CD4-positive, alpha-beta T cell (primary cell): ENCODE data around the gene CNGA3. TPM values are rescaled to one million over a fixed set of nuclear protein-coding genes. Genes with fewer than 3 reads are reported as not detected.

ENCODE experiments used
- ATAC-seq: fragments of 200-7000 bp; cut with Tn5 transposase; one replicate; pipeline ENCODE4 v1.10.0; 2022; ENCODE audit warnings: mild to moderate bottlenecking; ENCODE audit not compliant: poor library complexity
- CTCF ChIA-PET: fragments of 350-600 bp; sonication (Branson Sonifier 250); formaldehyde crosslinking; loops from one replicate; lab custom pipeline; 2021; ENCODE audit warnings: antibody characterized with exemption, inconsistent platforms; lab: Charles Lee
- POLR2A ChIA-PET: fragments of 350-600 bp; sonication (Branson Sonifier 250); formaldehyde crosslinking; loops from one replicate; lab custom pipeline; 2021; ENCODE audit warnings: antibody characterized with exemption, inconsistent platforms; lab: Charles Lee
- DNase-seq, 14 experiments: peaks; one replicate each; pipeline ENCODE4 v3.0.0-alpha.2; 2013 to 2020; ENCODE audit warnings: mixed read lengths in 2 of 14
- H3K27ac ChIP-seq, 2 donors: one replicate each; pipeline versions ENCODE4 v1.5.1 to v1.7.0; 2013; ENCODE audit warnings: low read length in 2 of 2, low read depth in 1 of 2, mild to moderate bottlenecking in 1 of 2
- H3K27me3 ChIP-seq, 2 experiments: 1 replicate in 1 of 2; 2 replicates in 1 of 2; pipeline versions ENCODE4 v1.6.1 to v1.7.0; 2013; ENCODE audit warnings: low read length in 2 of 2, control low read depth in 1 of 2, mild to moderate bottlenecking in 1 of 2, moderate library complexity in 1 of 2; ENCODE audit not compliant: insufficient read depth in 2 of 2, control insufficient read depth in 1 of 2
- H3K36me3 ChIP-seq: one replicate; pipeline ENCODE4 v1.6.1; 2013; ENCODE audit warnings: low read length, control low read depth; ENCODE audit not compliant: insufficient read depth
- H3K4me1 ChIP-seq: one replicate; pipeline ENCODE4 v1.6.1; 2013; ENCODE audit warnings: low read length, control low read depth; ENCODE audit not compliant: insufficient read depth
- H3K4me3 ChIP-seq: one replicate; pipeline ENCODE4 v1.5.1; 2013; ENCODE audit warnings: mild to moderate bottlenecking, low read length, moderate library complexity
- H3K9me3 ChIP-seq, 2 experiments: 1 replicate in 1 of 2; 2 replicates in 1 of 2; pipeline versions ENCODE4 v1.6.1 to v1.7.0; 2013; ENCODE audit warnings: low read length in 2 of 2, mild to moderate bottlenecking in 2 of 2, control low read depth in 1 of 2, moderate library complexity in 1 of 2; ENCODE audit not compliant: control insufficient read depth in 1 of 2, insufficient read depth in 1 of 2
- H3K27ac Mint-ChIP-seq: one replicate; pipeline ENCODE4 v1.8.0; 2020; ENCODE audit warnings: mixed read lengths
- H3K27me3 Mint-ChIP-seq: one replicate; pipeline ENCODE4 v1.8.0; 2021; ENCODE audit warnings: mixed read lengths
- H3K36me3 Mint-ChIP-seq: one replicate; pipeline ENCODE4 v1.8.0; 2021; ENCODE audit warnings: low read depth, mixed read lengths
- H3K4me1 Mint-ChIP-seq: one replicate; pipeline ENCODE4 v1.8.0; 2021; ENCODE audit warnings: low read depth, mixed read lengths
- H3K4me3 Mint-ChIP-seq: one replicate; pipeline ENCODE4 v1.8.0; 2020; ENCODE audit warnings: mild to moderate bottlenecking, mixed read lengths
- H3K9me3 Mint-ChIP-seq: one replicate; pipeline ENCODE4 v1.8.0; 2020; ENCODE audit warnings: mixed read lengths
- intact Hi-C, 2 experiments: fragments of 100-400 bp; cut with DNase I in 1 of 2; cut with micrococcal nuclease in 1 of 2; formaldehyde crosslinking; loops; one replicate each; pipeline versions ENCODE4 v1.15.1 to v1.9.0; 2023 to 2025; cut with DNase I, micrococcal nuclease
- total RNA-seq, 174 experiments: library from RNA in 2 of 174; stranded (reverse) in 2 of 174; gene quantifications; one replicate each; pipeline ENCODE4 v1.2.3 and lab custom pipeline; 2021 to 2026
- TF ChIP-seq, protein P1 (sequence below): fragments of 200-600 bp; IDR thresholded peaks from one replicate; pipeline ENCODE4 v1.8.0; 2022; ENCODE audit warnings: antibody characterized with exemption, mild to moderate bottlenecking

The CNGA3 gene
- total RNA-seq, 2 experiments from 2014 or later = not detected

DNA sequence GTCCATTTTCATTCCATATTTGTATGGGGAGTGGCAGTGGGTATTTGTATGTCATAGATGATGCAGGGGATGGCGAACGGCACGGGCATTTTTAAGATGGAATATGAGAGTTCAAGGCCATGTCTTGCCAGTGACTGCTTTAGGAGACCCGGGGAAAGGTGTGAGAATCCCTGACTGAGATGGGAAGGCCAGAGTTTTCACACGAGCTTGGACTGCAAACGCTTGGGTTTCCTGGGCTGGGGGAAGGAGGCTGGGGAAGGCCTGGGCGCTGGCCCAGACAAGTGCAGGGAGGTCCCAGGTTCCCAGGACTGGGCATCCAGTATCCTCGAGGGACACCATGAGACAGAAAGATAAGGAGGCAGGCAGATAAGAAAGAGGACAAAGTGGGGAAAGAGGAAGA is 35.2 kb downstream of the CNGA3 start:
- H3K36me3 Mint-ChIP-seq = no peaks in the 10 kb centered on the region
- intact Hi-C loops = loop anchor here in 1 of 2 experiments (5.0 kb wide), 1 partner anchor 674 kb away; no protein-coding TSS in a partner anchor
- CTCF ChIA-PET = no interaction called here
- H3K4me3 Mint-ChIP-seq = no peak overlapping the region
- Histone ChIP-seq H3K4me1 (peaks cover 3% of the 10 kb centered on the region), H3K4me3 (no peak overlapping the region), H3K27me3 (peaks cover 6 to 12% of the 10 kb centered on the region in 2 experiments), H3K36me3 (no peaks in the 10 kb centered on the region), H3K9me3 (no peaks in the 10 kb centered on the region), H3K27ac (no peak overlapping the region)
- no peak overlapping the region for H3K27ac Mint-ChIP-seq
- POLR2A ChIA-PET = no interaction called here
- H3K4me1 Mint-ChIP-seq = no peaks in the 10 kb centered on the region
- no peaks in the 10 kb centered on the region for H3K9me3 Mint-ChIP-seq
- no peak for DNase-seq
- TF ChIP-seq, protein P1, sequence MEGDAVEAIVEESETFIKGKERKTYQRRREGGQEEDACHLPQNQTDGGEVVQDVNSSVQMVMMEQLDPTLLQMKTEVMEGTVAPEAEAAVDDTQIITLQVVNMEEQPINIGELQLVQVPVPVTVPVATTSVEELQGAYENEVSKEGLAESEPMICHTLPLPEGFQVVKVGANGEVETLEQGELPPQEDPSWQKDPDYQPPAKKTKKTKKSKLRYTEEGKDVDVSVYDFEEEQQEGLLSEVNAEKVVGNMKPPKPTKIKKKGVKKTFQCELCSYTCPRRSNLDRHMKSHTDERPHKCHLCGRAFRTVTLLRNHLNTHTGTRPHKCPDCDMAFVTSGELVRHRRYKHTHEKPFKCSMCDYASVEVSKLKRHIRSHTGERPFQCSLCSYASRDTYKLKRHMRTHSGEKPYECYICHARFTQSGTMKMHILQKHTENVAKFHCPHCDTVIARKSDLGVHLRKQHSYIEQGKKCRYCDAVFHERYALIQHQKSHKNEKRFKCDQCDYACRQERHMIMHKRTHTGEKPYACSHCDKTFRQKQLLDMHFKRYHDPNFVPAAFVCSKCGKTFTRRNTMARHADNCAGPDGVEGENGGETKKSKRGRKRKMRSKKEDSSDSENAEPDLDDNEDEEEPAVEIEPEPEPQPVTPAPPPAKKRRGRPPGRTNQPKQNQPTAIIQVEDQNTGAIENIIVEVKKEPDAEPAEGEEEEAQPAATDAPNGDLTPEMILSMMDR = no peak
- no peak for ATAC-seq
- peaks cover 4% of the 10 kb centered on the region for H3K27me3 Mint-ChIP-seq

- Histone ChIP-seq H3K9me3 (no peaks in the 10 kb centered on the region), H3K27me3 (peaks cover 6 to 12% of the 10 kb centered on the region in 2 experiments), H3K4me1 (peaks cover 3% of the 10 kb centered on the region), H3K36me3 (no peaks in the 10 kb centered on the region), H3K27ac (no peak overlapping the region), H3K4me3 (no peak overlapping the region)
- Mint-ChIP-seq H3K27me3 (peaks cover 4% of the 10 kb centered on the region), H3K9me3 (no peaks in the 10 kb centered on the region), H3K4me1 (no peaks in the 10 kb centered on the region), H3K27ac (no peak overlapping the region), H3K36me3 (no peaks in the 10 kb centered on the region), H3K4me3 (no peak overlapping the region)
- ChIA-PET POLR2A (no interaction called here), CTCF (no interaction called here)
- intact Hi-C loops = loop anchor here in 1 of 2 experiments (5.0 kb wide), 1 partner anchor 675 kb away; no protein-coding TSS in a partner anchor
- no peak for ATAC-seq
- TF ChIP-seq, protein P1 = no peak
- DNase-seq = no peak
Measured at GRCh38 chr2:98382086-98382485, 35.8 kb downstream of the CNGA3 start.

GRCh38 chr2:98382739-98383138 is 36.5 kb downstream of the CNGA3 start:
- peaks cover 4% of the 10 kb centered on the region for H3K27me3 Mint-ChIP-seq
- DNase-seq (no peak), ATAC-seq (no peak)
- peaks cover 3% of the 10 kb centered on the region for H3K4me1 ChIP-seq
- no peak overlapping the region for H3K4me3 Mint-ChIP-seq
- TF ChIP-seq, protein P1 = no peak
- peaks cover 3 to 12% of the 10 kb centered on the region in 2 experiments for H3K27me3 ChIP-seq
- no peaks in the 10 kb centered on the region for H3K9me3 ChIP-seq
- H3K36me3 Mint-ChIP-seq = no peaks in the 10 kb centered on the region
- ChIA-PET POLR2A (no interaction called here), CTCF (no interaction called here)
- no peaks in the 10 kb centered on the region for H3K9me3 Mint-ChIP-seq
- H3K4me3 ChIP-seq = no peak overlapping the region
- no peaks in the 10 kb centered on the region for H3K36me3 ChIP-seq
- intact Hi-C loops = loop anchor here in 1 of 2 experiments (5.0 kb wide), 1 partner anchor 675 kb away; no protein-coding TSS in a partner anchor
- no peaks in the 10 kb centered on the region for H3K4me1 Mint-ChIP-seq
- no peak overlapping the region for H3K27ac ChIP-seq
- H3K27ac Mint-ChIP-seq = no peak overlapping the region
